Natural killer cell (primary cell): ENCODE measurements around the gene FAM83E. TPM values are rescaled to one million over a fixed set of nuclear protein-coding genes. Genes with fewer than 3 reads are reported as not detected.

Experiments used
- ATAC-seq, 3 donors: fragments of 150-1000 bp in 2 of 3; fragments of 200-7000 bp in 1 of 3; cut with Tn5 transposase; 1 replicate in 1 of 3; 2 replicates in 2 of 3; pipeline ENCODE4 v1.10.0; 2021; ENCODE audit warnings: mild to moderate bottlenecking in 2 of 3, moderate library complexity in 2 of 3
- DNase-seq, 2 donors: peaks; one replicate each; pipeline versions ENCODE4 v3.0.0 to v3.0.0-alpha.2; 2013 to 2021; ENCODE audit warnings: mixed read lengths in 1 of 2
- H3K27ac ChIP-seq: one replicate; pipeline ENCODE4 v1.5.1; 2013; ENCODE audit warnings: mild to moderate bottlenecking, low read length
- H3K27me3 ChIP-seq: one replicate; pipeline ENCODE4 v1.6.1; 2013; ENCODE audit warnings: low read length; ENCODE audit not compliant: control insufficient read depth, insufficient read depth
- H3K36me3 ChIP-seq: one replicate; pipeline ENCODE4 v1.6.1; 2013; ENCODE audit warnings: low read length; ENCODE audit not compliant: control insufficient read depth, insufficient read depth
- H3K4me1 ChIP-seq: one replicate; pipeline ENCODE4 v1.6.1; 2013; ENCODE audit warnings: low read length; ENCODE audit not compliant: control insufficient read depth, insufficient read depth
- H3K4me3 ChIP-seq: one replicate; pipeline ENCODE4 v1.5.1; 2013; ENCODE audit warnings: low read length
- H3K9me3 ChIP-seq: one replicate; pipeline ENCODE4 v1.6.1; 2013; ENCODE audit warnings: low read length; ENCODE audit not compliant: control insufficient read depth, insufficient read depth
- H3K27ac Mint-ChIP-seq, 2 donors: one replicate each; pipeline ENCODE4 v1.8.0; 2022; ENCODE audit warnings: mild to moderate bottlenecking in 2 of 2, mixed read lengths in 2 of 2, moderate library complexity in 1 of 2
- H3K27me3 Mint-ChIP-seq, 2 donors: one replicate each; pipeline ENCODE4 v1.8.0; 2022; ENCODE audit warnings: low read depth in 2 of 2, mixed read lengths in 2 of 2
- H3K36me3 Mint-ChIP-seq: one replicate; pipeline ENCODE4 v1.8.0; 2022; ENCODE audit warnings: mixed read lengths
- H3K4me1 Mint-ChIP-seq, 2 donors: one replicate each; pipeline ENCODE4 v1.8.0; 2022; ENCODE audit warnings: mixed read lengths in 2 of 2
- H3K4me3 Mint-ChIP-seq: one replicate; pipeline ENCODE4 v1.8.0; 2022; ENCODE audit warnings: mild to moderate bottlenecking, moderate library complexity, mixed read lengths
- H3K9me3 Mint-ChIP-seq, 2 donors: one replicate each; pipeline ENCODE4 v1.8.0; 2022; ENCODE audit warnings: mixed read lengths in 2 of 2
- WGBS: methylation state at CpG from one replicate; pipeline ENCODE4 v1.1.7; 2013; ENCODE audit warnings: missing lambda C conversion rate; ENCODE audit not compliant: insufficient coverage; 5-methylcytosine and 5-hydroxymethylcytosine counted together
- intact Hi-C: fragments of 100-400 bp; cut with micrococcal nuclease; formaldehyde crosslinking; loops from one replicate; pipeline ENCODE4 v1.14.2; 2022
- total RNA-seq, 4 donors: library from RNA; stranded (reverse); fragments of 120-200 nt in 1 of 4; gene quantifications; one replicate each; pipeline versions ENCODE4 v1.2.3 to v1.2.4, GENCODE V29; 2013 to 2022
- TF ChIP-seq, protein P1 (sequence below): fragments of 200-600 bp; IDR thresholded peaks from one replicate; pipeline ENCODE4 v1.8.0; 2022; ENCODE audit warnings: antibody characterized with exemption

The FAM83E gene
- total RNA-seq, 3 donors from 2014 or later (not counting 1 experiment from before 2014, with no cell fraction given): 0.70 to 1.3 (median 1.1) TPM

DNA sequence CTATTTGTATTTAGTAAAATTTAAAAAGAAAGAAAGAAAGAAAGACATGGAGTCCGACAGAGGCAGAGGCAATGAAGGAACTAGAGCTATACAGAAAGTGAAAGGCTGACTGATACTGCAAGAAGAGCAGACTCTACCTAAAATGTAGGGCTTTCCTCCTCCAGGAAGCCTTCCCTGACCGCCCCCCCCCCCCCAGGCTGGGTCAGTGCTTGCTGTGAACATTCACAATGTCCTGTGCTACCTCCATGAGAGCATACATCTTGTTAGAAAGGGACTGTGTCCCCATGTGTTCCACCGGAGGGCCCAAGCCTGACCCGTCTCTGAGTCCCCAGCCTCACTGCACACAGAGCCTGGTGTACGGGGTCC, 36.8 kb upstream of the FAM83E start:
- H3K4me1 Mint-ChIP-seq: peaks cover 11 to 17% of the 10 kb centered on the region in 2 donors
- no peak overlapping the region for H3K4me3 Mint-ChIP-seq
- no peaks in the 10 kb centered on the region for H3K9me3 ChIP-seq
- 75% methylated on average over 5 of the region's 5 CpGs for WGBS
- TF ChIP-seq, protein P1, sequence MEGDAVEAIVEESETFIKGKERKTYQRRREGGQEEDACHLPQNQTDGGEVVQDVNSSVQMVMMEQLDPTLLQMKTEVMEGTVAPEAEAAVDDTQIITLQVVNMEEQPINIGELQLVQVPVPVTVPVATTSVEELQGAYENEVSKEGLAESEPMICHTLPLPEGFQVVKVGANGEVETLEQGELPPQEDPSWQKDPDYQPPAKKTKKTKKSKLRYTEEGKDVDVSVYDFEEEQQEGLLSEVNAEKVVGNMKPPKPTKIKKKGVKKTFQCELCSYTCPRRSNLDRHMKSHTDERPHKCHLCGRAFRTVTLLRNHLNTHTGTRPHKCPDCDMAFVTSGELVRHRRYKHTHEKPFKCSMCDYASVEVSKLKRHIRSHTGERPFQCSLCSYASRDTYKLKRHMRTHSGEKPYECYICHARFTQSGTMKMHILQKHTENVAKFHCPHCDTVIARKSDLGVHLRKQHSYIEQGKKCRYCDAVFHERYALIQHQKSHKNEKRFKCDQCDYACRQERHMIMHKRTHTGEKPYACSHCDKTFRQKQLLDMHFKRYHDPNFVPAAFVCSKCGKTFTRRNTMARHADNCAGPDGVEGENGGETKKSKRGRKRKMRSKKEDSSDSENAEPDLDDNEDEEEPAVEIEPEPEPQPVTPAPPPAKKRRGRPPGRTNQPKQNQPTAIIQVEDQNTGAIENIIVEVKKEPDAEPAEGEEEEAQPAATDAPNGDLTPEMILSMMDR: no peak
- peaks cover 30% of the 10 kb centered on the region for H3K4me1 ChIP-seq
- intact Hi-C loops: no loop called here
- H3K27me3 Mint-ChIP-seq: no peaks in the 10 kb centered on the region
- no peaks in the 10 kb centered on the region for H3K27me3 ChIP-seq
- peak overlapping the region in 1 of 2 donors; percentile 1 for H3K27ac Mint-ChIP-seq
- H3K4me3 ChIP-seq: no peak overlapping the region
- no peak for ATAC-seq
- no peaks in the 10 kb centered on the region for H3K36me3 Mint-ChIP-seq
- no peaks in the 10 kb centered on the region for H3K9me3 Mint-ChIP-seq
- no peak overlapping the region for H3K27ac ChIP-seq
- H3K36me3 ChIP-seq: no peaks in the 10 kb centered on the region
- no peak for DNase-seq

DNA sequence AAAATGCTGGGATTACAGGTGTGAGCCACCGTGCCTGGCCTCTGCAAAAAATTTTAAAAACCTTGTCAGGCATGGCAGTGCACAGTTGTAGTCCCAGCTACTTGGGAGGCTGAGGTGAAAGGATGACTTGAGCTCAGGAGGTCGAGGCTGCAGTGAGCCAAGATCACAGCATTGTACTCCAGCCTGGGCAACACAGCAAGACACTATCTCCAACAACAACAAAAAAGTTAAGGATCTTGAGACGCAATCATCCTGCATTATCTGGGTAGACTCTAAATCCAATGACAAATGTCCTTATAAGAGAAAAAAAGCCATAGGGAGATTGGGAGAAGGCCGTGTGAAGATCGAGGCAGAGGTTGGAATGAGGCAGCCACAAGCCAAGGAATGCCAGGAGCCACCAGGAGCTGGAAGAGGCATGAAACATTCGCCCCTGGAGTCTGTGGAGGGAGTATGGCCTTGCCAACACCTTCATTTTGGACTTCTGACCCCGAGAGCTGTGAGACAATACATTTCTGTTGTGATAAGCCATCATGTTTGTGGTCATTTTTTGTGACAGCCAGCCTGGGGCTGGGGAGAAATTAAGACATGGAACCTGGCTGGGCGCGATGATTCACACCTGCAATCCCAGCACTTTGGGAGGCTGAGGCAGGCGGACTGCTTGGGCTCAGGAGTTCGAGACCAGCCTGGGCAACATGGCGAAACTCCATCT, 36.3 kb upstream of the FAM83E start:
- no peaks in the 10 kb centered on the region for H3K36me3 ChIP-seq
- DNase-seq (no peak), ATAC-seq (no peak)
- H3K27ac ChIP-seq: no peak overlapping the region
- peaks cover 31% of the 10 kb centered on the region for H3K4me1 ChIP-seq
- intact Hi-C loops: no loop called here
- Mint-ChIP-seq H3K4me1 (peaks cover 11 to 23% of the 10 kb centered on the region in 2 donors), H3K4me3 (no peak overlapping the region), H3K9me3 (no peaks in the 10 kb centered on the region), H3K27ac (peak overlapping the region in 1 of 2 donors; percentile 22), H3K36me3 (no peaks in the 10 kb centered on the region), H3K27me3 (no peaks in the 10 kb centered on the region)
- H3K27me3 ChIP-seq: no peaks in the 10 kb centered on the region
- no peak overlapping the region for H3K4me3 ChIP-seq
- WGBS: 85% methylated on average over 10 of the region's 12 CpGs
- TF ChIP-seq, protein P1: no peak
- H3K9me3 ChIP-seq: no peaks in the 10 kb centered on the region

DNA sequence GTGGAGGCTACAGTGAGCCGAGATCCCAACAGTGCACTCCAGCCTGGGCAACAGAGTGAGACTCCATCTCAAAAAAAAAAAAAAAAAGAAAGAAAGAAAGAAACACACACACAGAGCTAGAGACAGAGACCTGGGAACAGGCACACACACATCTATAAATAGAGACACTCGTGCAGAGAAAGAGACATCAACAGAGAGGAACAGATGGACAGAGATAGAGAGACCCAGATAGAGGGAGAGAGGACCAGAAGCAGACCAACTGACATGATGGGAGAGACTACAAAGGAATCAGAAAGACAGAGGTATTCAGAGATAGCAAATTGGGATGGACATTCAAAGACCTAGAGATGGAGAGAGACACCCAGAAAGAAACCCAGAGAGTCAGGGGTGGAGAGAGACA, 33.3 kb upstream of the FAM83E start:
- Histone ChIP-seq H3K9me3 (no peaks in the 10 kb centered on the region), H3K27me3 (no peaks in the 10 kb centered on the region), H3K36me3 (no peaks in the 10 kb centered on the region), H3K4me1 (peaks cover 51% of the 10 kb centered on the region), H3K4me3 (no peak overlapping the region), H3K27ac (no peak overlapping the region)
- Mint-ChIP-seq H3K4me3 (peak overlapping the region; percentile 18), H3K9me3 (no peaks in the 10 kb centered on the region), H3K4me1 (peaks cover 22 to 36% of the 10 kb centered on the region in 2 donors), H3K27ac (peak overlapping the region; percentile 89 to 95), H3K27me3 (peaks cover 0 to 3% of the 10 kb centered on the region in 2 donors), H3K36me3 (no peaks in the 10 kb centered on the region)
- TF ChIP-seq, protein P1: no peak
- WGBS: 78% methylated on average over 2 of the region's 2 CpGs
- DNase-seq (no peak), ATAC-seq (no peak)
- intact Hi-C loops: loop anchor here (5.0 to 10.0 kb wide), 2 partner anchors 89 to 317 kb away; partner anchors contain the start of gene FTL
